Esophagus muscularis mucosa (tissue), 3 donors: ENCODE results near the gene LEUTX.

ENCODE experiments used
- CTCF ChIP-seq, 3 experiments: fragments of 200-600 bp in 2 of 3; fragments of 450-650 bp in 1 of 3; sonication (generic) in 2 of 3; IDR thresholded peaks; one replicate each; pipeline ENCODE4 v1.5.1; 2017 to 2019; ENCODE audit warnings: antibody characterized with exemption in 3 of 3, mild to moderate bottlenecking in 2 of 3, moderate library complexity in 1 of 3
- POLR2A ChIP-seq: fragments of 450-650 bp; IDR thresholded peaks from one replicate; pipeline ENCODE4 v1.6.1; 2017; ENCODE audit warnings: antibody characterized with exemption, moderate library complexity, mild to moderate bottlenecking, low read depth
- POLR2AphosphoS5 ChIP-seq, 2 donors: sonication (generic); formaldehyde crosslinking; IDR thresholded peaks; one replicate each; pipeline ENCODE4 v1.6.1; 2017; ENCODE audit warnings: antibody characterized with exemption in 2 of 2

DNA sequence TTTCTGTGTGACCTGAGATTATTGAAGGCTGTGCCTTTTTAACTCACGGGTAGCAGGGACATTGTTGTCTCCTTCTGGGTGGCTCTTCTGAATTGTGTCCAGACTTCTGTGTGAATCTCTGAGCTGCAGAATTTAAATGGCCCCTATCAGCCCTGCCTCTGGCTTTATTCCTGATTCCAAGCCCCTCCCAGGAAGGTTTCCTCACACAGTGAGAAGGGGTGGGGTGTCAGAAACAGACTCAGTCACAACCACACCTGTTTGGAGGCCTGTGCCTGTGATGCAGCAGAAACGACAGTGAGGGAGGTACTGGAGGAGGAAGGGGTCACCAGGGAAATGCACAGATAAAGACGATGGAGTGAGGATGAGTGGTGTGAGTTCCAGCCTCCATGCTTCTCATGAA is 40.8 kb upstream of the LEUTX start, which contains the start of gene CLC:
- TF ChIP-seq CTCF (IDR thresholded peaks at IDR 0.05) (no peak), POLR2A (no peak), POLR2AphosphoS5 (IDR thresholded peaks at IDR 0.05) (no peak)
